SK-N-SH (cell line): ENCODE results near the gene PPP2R2B.
A peak's percentile ranks its signal among the peaks of the same experiment; 100 is the strongest.

ENCODE experiments used
- MXI1 ChIP-seq: IDR thresholded peaks from 2 replicates; pipeline ENCODE4 v1.6.1; 2012; ENCODE audit warnings: mild to moderate bottlenecking, low read depth, low read length, improper control_type of control experiment
- SIN3A ChIP-seq: IDR thresholded peaks from 2 replicates; pipeline ENCODE4 v1.6.1; 2012; ENCODE audit warnings: low read depth, mild to moderate bottlenecking, low read length, moderate library complexity, borderline replicate concordance
- TF ChIP-seq, protein P1 (sequence below): fragments of 150-350 bp; IDR thresholded peaks from 2 replicates; pipeline ENCODE4 v1.6.1; 2017; ENCODE audit warnings: antibody characterized with exemption, low read length, low read depth, borderline replicate concordance
- TF ChIP-seq, protein P2 (sequence below): fragments of 200-600 bp; sonication (generic); IDR thresholded peaks from 2 replicates; pipeline ENCODE4 v1.6.1; 2017; ENCODE audit warnings: antibody characterized with exemption, mild to moderate bottlenecking, moderate library complexity

DNA sequence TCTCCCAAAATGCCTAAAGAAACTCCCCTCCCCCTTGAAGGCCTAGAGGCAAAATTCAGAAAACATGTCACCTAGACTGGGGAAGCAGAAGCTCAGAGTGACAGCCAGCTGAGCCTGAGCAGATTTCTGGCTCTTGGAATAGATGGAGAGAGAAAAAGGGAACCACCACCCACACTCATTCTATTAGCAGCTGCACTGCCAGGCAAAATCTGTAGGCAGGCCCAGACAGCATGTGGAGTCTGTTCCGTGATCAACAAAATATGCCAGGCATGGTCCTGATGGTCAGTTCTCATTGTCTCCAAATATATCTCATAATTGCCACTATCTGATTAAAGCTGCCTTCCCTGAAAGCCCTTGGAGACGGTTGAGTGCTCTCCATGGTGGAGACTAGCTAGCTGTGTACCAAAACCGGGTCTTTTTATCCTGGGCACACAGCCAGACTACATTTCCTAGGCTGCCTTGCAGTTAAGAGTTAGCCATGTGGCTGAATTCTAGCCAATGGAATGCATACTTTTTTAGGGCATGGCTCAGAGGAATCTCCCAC lies 230.8 kb downstream of the PPP2R2B start:
- TF ChIP-seq MXI1 = peak; percentile 79; the same call in 1 of the 2 replicates
- TF ChIP-seq SIN3A = peak; percentile 48
- TF ChIP-seq, protein P1, sequence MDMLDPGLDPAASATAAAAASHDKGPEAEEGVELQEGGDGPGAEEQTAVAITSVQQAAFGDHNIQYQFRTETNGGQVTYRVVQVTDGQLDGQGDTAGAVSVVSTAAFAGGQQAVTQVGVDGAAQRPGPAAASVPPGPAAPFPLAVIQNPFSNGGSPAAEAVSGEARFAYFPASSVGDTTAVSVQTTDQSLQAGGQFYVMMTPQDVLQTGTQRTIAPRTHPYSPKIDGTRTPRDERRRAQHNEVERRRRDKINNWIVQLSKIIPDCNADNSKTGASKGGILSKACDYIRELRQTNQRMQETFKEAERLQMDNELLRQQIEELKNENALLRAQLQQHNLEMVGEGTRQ = peak; percentile 34; the same call in 1 of the 2 replicates
- TF ChIP-seq, protein P2, sequence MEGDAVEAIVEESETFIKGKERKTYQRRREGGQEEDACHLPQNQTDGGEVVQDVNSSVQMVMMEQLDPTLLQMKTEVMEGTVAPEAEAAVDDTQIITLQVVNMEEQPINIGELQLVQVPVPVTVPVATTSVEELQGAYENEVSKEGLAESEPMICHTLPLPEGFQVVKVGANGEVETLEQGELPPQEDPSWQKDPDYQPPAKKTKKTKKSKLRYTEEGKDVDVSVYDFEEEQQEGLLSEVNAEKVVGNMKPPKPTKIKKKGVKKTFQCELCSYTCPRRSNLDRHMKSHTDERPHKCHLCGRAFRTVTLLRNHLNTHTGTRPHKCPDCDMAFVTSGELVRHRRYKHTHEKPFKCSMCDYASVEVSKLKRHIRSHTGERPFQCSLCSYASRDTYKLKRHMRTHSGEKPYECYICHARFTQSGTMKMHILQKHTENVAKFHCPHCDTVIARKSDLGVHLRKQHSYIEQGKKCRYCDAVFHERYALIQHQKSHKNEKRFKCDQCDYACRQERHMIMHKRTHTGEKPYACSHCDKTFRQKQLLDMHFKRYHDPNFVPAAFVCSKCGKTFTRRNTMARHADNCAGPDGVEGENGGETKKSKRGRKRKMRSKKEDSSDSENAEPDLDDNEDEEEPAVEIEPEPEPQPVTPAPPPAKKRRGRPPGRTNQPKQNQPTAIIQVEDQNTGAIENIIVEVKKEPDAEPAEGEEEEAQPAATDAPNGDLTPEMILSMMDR = no peak
